Measurements from ENCODE around the gene NCOA7.
"Not testable (repeated sequence)": the region's sequence is repeated elsewhere in the genome, so short reads cannot be mapped to it uniquely, and the experiment has no call there.

DNA sequence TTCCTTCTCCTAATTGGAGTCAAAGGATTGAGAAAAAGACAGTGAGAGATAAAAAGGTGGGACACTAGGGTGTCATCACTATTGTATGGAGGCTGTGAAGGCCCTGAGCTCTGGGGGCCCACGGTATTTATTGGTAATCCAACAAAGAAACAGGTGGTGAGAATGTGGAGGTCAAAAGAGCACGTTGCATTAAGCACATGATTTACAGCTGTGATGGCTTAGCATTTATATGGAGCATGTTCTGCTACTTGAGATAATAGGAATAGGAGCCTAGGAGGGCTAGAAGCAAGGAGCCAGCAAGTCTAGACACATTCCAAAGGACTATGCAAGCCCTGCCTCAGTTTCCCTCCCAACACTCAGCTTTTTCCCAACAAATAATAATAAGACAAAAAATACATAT, 121.7 kb downstream of the NCOA7 start:
- TF ChIP-seq, protein P1, sequence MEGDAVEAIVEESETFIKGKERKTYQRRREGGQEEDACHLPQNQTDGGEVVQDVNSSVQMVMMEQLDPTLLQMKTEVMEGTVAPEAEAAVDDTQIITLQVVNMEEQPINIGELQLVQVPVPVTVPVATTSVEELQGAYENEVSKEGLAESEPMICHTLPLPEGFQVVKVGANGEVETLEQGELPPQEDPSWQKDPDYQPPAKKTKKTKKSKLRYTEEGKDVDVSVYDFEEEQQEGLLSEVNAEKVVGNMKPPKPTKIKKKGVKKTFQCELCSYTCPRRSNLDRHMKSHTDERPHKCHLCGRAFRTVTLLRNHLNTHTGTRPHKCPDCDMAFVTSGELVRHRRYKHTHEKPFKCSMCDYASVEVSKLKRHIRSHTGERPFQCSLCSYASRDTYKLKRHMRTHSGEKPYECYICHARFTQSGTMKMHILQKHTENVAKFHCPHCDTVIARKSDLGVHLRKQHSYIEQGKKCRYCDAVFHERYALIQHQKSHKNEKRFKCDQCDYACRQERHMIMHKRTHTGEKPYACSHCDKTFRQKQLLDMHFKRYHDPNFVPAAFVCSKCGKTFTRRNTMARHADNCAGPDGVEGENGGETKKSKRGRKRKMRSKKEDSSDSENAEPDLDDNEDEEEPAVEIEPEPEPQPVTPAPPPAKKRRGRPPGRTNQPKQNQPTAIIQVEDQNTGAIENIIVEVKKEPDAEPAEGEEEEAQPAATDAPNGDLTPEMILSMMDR (IDR thresholded peaks at IDR 0.05; ENCODE audit: borderline replicate concordance, extremely low read depth, low read length, poor library complexity, severe bottlenecking), result not testable (repeated sequence)
- not testable (repeated sequence) for TF ChIP-seq EZH2 (IDR thresholded peaks at IDR 0.05; ENCODE audit: borderline replicate concordance, low read depth, low read length, severe bottlenecking)

Measured in DND-41 (cell line).